Panc1 (cell line): ENCODE measurements around the gene PRKG1. TPM values are rescaled to one million over a fixed set of nuclear protein-coding genes. Genes with fewer than 3 reads are reported as not detected.

Source experiments
- ATAC-seq: fragments of 200-7000 bp; cut with Tn5 transposase; 2 replicates; pipeline ENCODE4 v1.9.1; 2020; ENCODE audit warnings: mild to moderate bottlenecking, moderate library complexity
- BruUV-seq: library from RNA; stranded (reverse); fragments of 400-500 nt; replicated peaks from 2 replicates; lab custom pipeline; 2021; lab: Mats Ljungman, UMichigan
- CTCF ChIA-PET: fragments of 300-600 bp; sonication (Branson Sonifier 250); formaldehyde crosslinking; loops from one replicate; lab custom pipeline; 2022; ENCODE audit warnings: antibody characterized with exemption; lab: Charles Lee
- POLR2A ChIA-PET: fragments of 300-600 bp; sonication (Branson Sonifier 250); formaldehyde crosslinking; loops from one replicate; lab custom pipeline; 2022; ENCODE audit warnings: antibody characterized with exemption; lab: Charles Lee
- DNase-seq: peaks from one replicate; pipeline ENCODE4 v3.0.0-alpha.2; 2010; ENCODE audit warnings: low read depth, low spot score
- H3K27ac ChIP-seq: 2 replicates; pipeline ENCODE4 v1.5.1; 2011; ENCODE audit warnings: mild to moderate bottlenecking, low read length, inconsistent platforms
- H3K27me3 ChIP-seq: fragments of 200-500 bp; sonication (Bioruptor generic); 2 replicates; pipeline ENCODE4 v1.6.0; 2014; ENCODE audit warnings: low read length, inconsistent platforms; ENCODE audit not compliant: control insufficient read depth, insufficient read depth
- H3K36me3 ChIP-seq: fragments of 200-500 bp; sonication (Bioruptor generic); 2 replicates; pipeline ENCODE4 v1.5.1; 2014; ENCODE audit warnings: inconsistent platforms, mild to moderate bottlenecking, low read length, moderate library complexity; ENCODE audit not compliant: control insufficient read depth, insufficient read depth
- H3K4me1 ChIP-seq: 2 replicates; pipeline ENCODE4 v1.5.1; 2011; ENCODE audit warnings: inconsistent platforms, mild to moderate bottlenecking, low read length, moderate library complexity; ENCODE audit not compliant: control insufficient read depth, insufficient read depth
- H3K4me3 ChIP-seq, 2 experiments: 2 replicates each; pipeline ENCODE4 v1.5.1; 2011 to 2012; ENCODE audit warnings: low read depth in 2 of 2, low read length in 2 of 2, mild to moderate bottlenecking in 2 of 2, inconsistent platforms in 1 of 2, moderate library complexity in 1 of 2
- H3K9me3 ChIP-seq: fragments of 200-500 bp; sonication (Bioruptor generic); 2 replicates; pipeline ENCODE4 v1.5.1; 2014; ENCODE audit warnings: low read depth, mild to moderate bottlenecking, inconsistent platforms, low read length, moderate library complexity; ENCODE audit not compliant: control insufficient read depth, insufficient read depth
- CTCF ChIP-seq: fragments of 450-650 bp; IDR thresholded peaks from 2 replicates; pipeline ENCODE4 v1.5.1; 2017; ENCODE audit warnings: mild to moderate bottlenecking
- POLR2AphosphoS5 ChIP-seq: IDR thresholded peaks from 2 replicates; pipeline ENCODE4 v1.6.1; 2012; ENCODE audit warnings: mild to moderate bottlenecking, low read depth, low read length, moderate library complexity
- REST ChIP-seq, 2 experiments: IDR thresholded peaks; 2 replicates each; pipeline ENCODE4 v1.6.1; 2011 to 2012; ENCODE audit warnings: low read depth in 2 of 2, control low read depth in 1 of 2, low read length in 1 of 2, mild to moderate bottlenecking in 1 of 2, moderate library complexity in 1 of 2; ENCODE audit not compliant: insufficient read depth in 1 of 2
- SIN3A ChIP-seq: IDR thresholded peaks from 2 replicates; pipeline ENCODE4 v1.6.1; 2012; ENCODE audit warnings: low read depth, mild to moderate bottlenecking, low read length, moderate library complexity, borderline replicate concordance; ENCODE audit not compliant: insufficient read depth
- TCF7L2 ChIP-seq: IDR thresholded peaks from 2 replicates; pipeline ENCODE4 v1.6.1; 2011; ENCODE audit warnings: mild to moderate bottlenecking, low read depth, low read length, inconsistent platforms
- in situ Hi-C: cut with HindIII; loops from 2 replicates; pipeline ENCODE4 v1.10.0; 2016; ENCODE audit warnings: low sequenced_read_pairs, low pct_unique_long_range_greater_than_20kb
- intact Hi-C: fragments of 100-400 bp; cut with micrococcal nuclease; formaldehyde crosslinking; loops from one replicate; pipeline ENCODE4 v1.10.0; 2022; ENCODE audit not compliant: unreplicated experiment
- total RNA-seq: library from RNA; stranded (reverse); gene quantifications from one replicate; pipeline ENCODE4 v1.2.1, GENCODE V29; 2021; ENCODE audit not compliant: unreplicated experiment

Gene PRKG1
- total RNA-seq, 1 experiment from 2014 or later, result 0.92 TPM

GRCh38 chr10:52146766-52147165 is 1072.5 kb downstream of the PRKG1 start:
- H3K27ac ChIP-seq, result no peak overlapping the region
- no peak overlapping the region for H3K4me3 ChIP-seq
- H3K4me1 ChIP-seq, result no peaks in the 10 kb centered on the region
- intact Hi-C loops, result no loop called here
- in situ Hi-C loops, result no loop called here
- TF ChIP-seq REST (IDR thresholded peaks at IDR 0.05; ENCODE audit: insufficient read depth in 1 of 2, low read depth in 2 of 2, low read length in 1 of 2) (no peak), SIN3A (no peak), CTCF (no peak), TCF7L2 (no peak), POLR2AphosphoS5 (no peak)
- ATAC-seq (no peak), DNase-seq (no peak)
- POLR2A ChIA-PET, result no interaction called here
- no TSS peak for BruUV-seq
- H3K9me3 ChIP-seq, result no peaks in the 10 kb centered on the region
- H3K36me3 ChIP-seq, result no peaks in the 10 kb centered on the region
- CTCF ChIA-PET, result no interaction called here
- H3K27me3 ChIP-seq, result no peaks in the 10 kb centered on the region

GRCh38 chr10:52170776-52171175 is 1096.5 kb downstream of the PRKG1 start:
- in situ Hi-C loops, result no loop called here
- DNase-seq (no peak), ATAC-seq (no peak)
- ChIA-PET CTCF (no interaction called here), POLR2A (no interaction called here)
- intact Hi-C loops, result no loop called here
- H3K4me1 ChIP-seq, result no peaks in the 10 kb centered on the region
- no peaks in the 10 kb centered on the region for H3K9me3 ChIP-seq
- H3K36me3 ChIP-seq, result no peaks in the 10 kb centered on the region
- BruUV-seq, result no TSS peak
- no peak overlapping the region for H3K4me3 ChIP-seq
- no peaks in the 10 kb centered on the region for H3K27me3 ChIP-seq
- H3K27ac ChIP-seq, result no peak overlapping the region
- no peak for TF ChIP-seq CTCF
- no peak for TF ChIP-seq SIN3A
- TF ChIP-seq POLR2AphosphoS5, result no peak
- TF ChIP-seq TCF7L2, result no peak
